Measurements from ENCODE around the gene ZNF892.

- TF ChIP-seq GATA2 (IDR thresholded peaks at IDR 0.05; ENCODE audit: low read depth, low read length), result no peak
- TF ChIP-seq GATA3 (IDR thresholded peaks at IDR 0.05; ENCODE audit: low read depth, low read length), result no peak
These were observed 41.1 kb upstream of the ZNF892 start for GRCh38 chr2:95166065-95166763.

Data from SH-SY5Y (cell line).